H9 (cell line): ENCODE results near the gene HAO1. TPM values are rescaled to one million over a fixed set of nuclear protein-coding genes. Genes with fewer than 3 reads are reported as not detected.

Source experiments
- DNase-seq: peaks from one replicate; pipeline ENCODE4 v3.0.0-alpha.2; 2017
- H2AFZ ChIP-seq: one replicate; pipeline ENCODE4 v1.6.1; 2013; ENCODE audit warnings: mild to moderate bottlenecking, low read length, control low read depth, moderate library complexity
- H2AK5ac ChIP-seq: 2 replicates; pipeline ENCODE4 v1.6.1; 2013; ENCODE audit warnings: low read length, control low read depth, mixed read lengths; ENCODE audit not compliant: insufficient read length
- H2BK120ac ChIP-seq: one replicate; pipeline ENCODE4 v1.6.1; 2013; ENCODE audit warnings: low read depth, mild to moderate bottlenecking, low read length, control low read depth, inconsistent platforms; ENCODE audit not compliant: poor library complexity, severe bottlenecking
- H2BK12ac ChIP-seq: 2 replicates; pipeline ENCODE4 v1.6.1; 2013; ENCODE audit warnings: low read length, control low read depth, mixed read lengths, low read depth; ENCODE audit not compliant: insufficient read length
- H2BK15ac ChIP-seq: 2 replicates; pipeline ENCODE4 v1.6.1; 2013; ENCODE audit warnings: low read depth, low read length, control low read depth
- H2BK20ac ChIP-seq: one replicate; pipeline ENCODE4 v1.6.1; 2013; ENCODE audit warnings: low read depth, mild to moderate bottlenecking, low read length, control low read depth, inconsistent platforms; ENCODE audit not compliant: poor library complexity, severe bottlenecking
- H2BK5ac ChIP-seq: 2 replicates; pipeline ENCODE4 v1.6.1; 2013; ENCODE audit warnings: low read length, control low read depth, mixed read lengths; ENCODE audit not compliant: insufficient read length
- H3K14ac ChIP-seq: 2 replicates; pipeline ENCODE4 v1.6.1; 2013; ENCODE audit warnings: low read length, control low read depth; ENCODE audit not compliant: insufficient read depth
- H3K18ac ChIP-seq: 2 replicates; pipeline ENCODE4 v1.6.1; 2013; ENCODE audit warnings: low read depth, mild to moderate bottlenecking, mixed read lengths, low read length, control low read depth; ENCODE audit not compliant: insufficient read length
- H3K23ac ChIP-seq: 2 replicates; pipeline ENCODE4 v1.6.1; 2013; ENCODE audit warnings: low read length, control low read depth, mixed read lengths, low read depth; ENCODE audit not compliant: insufficient read length
- H3K23me2 ChIP-seq: 2 replicates; pipeline ENCODE4 v1.6.1; 2013; ENCODE audit warnings: low read depth, mild to moderate bottlenecking, mixed read lengths, low read length, control low read depth; ENCODE audit not compliant: insufficient read length, poor library complexity, severe bottlenecking
- H3K27ac ChIP-seq: 2 replicates; pipeline ENCODE4 v1.5.1; 2013; ENCODE audit warnings: low read length, control low read depth, mixed read lengths, low read depth; ENCODE audit not compliant: insufficient read length
- H3K27me3 ChIP-seq: 2 replicates; pipeline ENCODE4 v1.6.1; 2013; ENCODE audit warnings: low read length, control low read depth, inconsistent platforms; ENCODE audit not compliant: insufficient read depth
- H3K4ac ChIP-seq: 2 replicates; pipeline ENCODE4 v1.6.1; 2013; ENCODE audit warnings: low read depth, mild to moderate bottlenecking, control low read depth, inconsistent platforms, low read length, moderate library complexity
- H3K4me1 ChIP-seq: 2 replicates; pipeline ENCODE4 v1.6.1; 2013; ENCODE audit warnings: low read length, control low read depth, inconsistent platforms; ENCODE audit not compliant: insufficient read depth
- H3K4me2 ChIP-seq: 2 replicates; pipeline ENCODE4 v1.6.1; 2013; ENCODE audit warnings: low read length, control low read depth, mixed read lengths; ENCODE audit not compliant: insufficient read length, insufficient read depth
- H3K56ac ChIP-seq: 2 replicates; pipeline ENCODE4 v1.6.1; 2013; ENCODE audit warnings: low read depth, mild to moderate bottlenecking, mixed read lengths, low read length, control low read depth; ENCODE audit not compliant: insufficient read length
- H3K79me1 ChIP-seq: 2 replicates; pipeline ENCODE4 v1.6.1; 2013; ENCODE audit warnings: low read depth, mild to moderate bottlenecking, moderate library complexity, low read length, control low read depth, inconsistent platforms; ENCODE audit not compliant: insufficient read depth, poor library complexity, severe bottlenecking
- H3K79me2 ChIP-seq: 2 replicates; pipeline ENCODE4 v1.6.1; 2013; ENCODE audit warnings: low read length, control low read depth, inconsistent platforms; ENCODE audit not compliant: insufficient read depth
- H3K9ac ChIP-seq: 2 replicates; pipeline ENCODE4 v1.6.1; 2013; ENCODE audit warnings: low read length, control low read depth, mixed read lengths; ENCODE audit not compliant: insufficient read length; ENCODE audit errors: extremely low read depth
- H3K9me3 ChIP-seq: one replicate; pipeline ENCODE4 v1.6.1; 2013; ENCODE audit warnings: low read depth, low read length, inconsistent platforms; ENCODE audit not compliant: control insufficient read depth
- H3T11ph ChIP-seq: one replicate; pipeline ENCODE4 v1.6.1; 2013; ENCODE audit warnings: mild to moderate bottlenecking, low read length, control low read depth, inconsistent platforms
- H4K20me1 ChIP-seq: one replicate; pipeline ENCODE4 v1.6.1; 2013; ENCODE audit not compliant: control insufficient read depth, insufficient read length, insufficient read depth
- H4K5ac ChIP-seq: 2 replicates; pipeline ENCODE4 v1.6.1; 2013; ENCODE audit warnings: low read depth, mild to moderate bottlenecking, mixed read lengths, low read length, control low read depth; ENCODE audit not compliant: insufficient read length
- H4K8ac ChIP-seq: replicated peaks from 2 replicates; pipeline ENCODE4 v1.6.1; 2013; ENCODE audit warnings: low read length, control low read depth, mixed read lengths, low read depth; ENCODE audit not compliant: insufficient read length
- H4K91ac ChIP-seq: 2 replicates; pipeline ENCODE4 v1.6.1; 2013; ENCODE audit warnings: low read depth, mild to moderate bottlenecking, moderate library complexity, mixed read lengths, low read length, control low read depth; ENCODE audit not compliant: insufficient read length
- H3K27ac Mint-ChIP-seq, 3 experiments: 2 replicates in 2 of 3; 3 replicates in 1 of 3; pipeline ENCODE4 v1.8.0; 2020 to 2021; ENCODE audit warnings: mixed read lengths in 3 of 3, mild to moderate bottlenecking in 1 of 3, moderate library complexity in 1 of 3
- H3K27me3 Mint-ChIP-seq: 2 replicates; pipeline ENCODE4 v1.8.0; 2021; ENCODE audit warnings: low read depth, mild to moderate bottlenecking, moderate library complexity, mixed read lengths
- H3K36me3 Mint-ChIP-seq, 3 experiments: 2 replicates in 2 of 3; 3 replicates in 1 of 3; pipeline ENCODE4 v1.8.0; 2020 to 2021; ENCODE audit warnings: low read depth in 3 of 3, mixed read lengths in 3 of 3; ENCODE audit not compliant: insufficient read depth in 1 of 3
- H3K4me1 Mint-ChIP-seq, 2 experiments: 2 replicates each; pipeline ENCODE4 v1.8.0; 2020; ENCODE audit warnings: mixed read lengths in 2 of 2
- H3K4me3 Mint-ChIP-seq, 2 experiments: 2 replicates in 1 of 2; 3 replicates in 1 of 2; pipeline ENCODE4 v1.8.0; 2020 to 2021; ENCODE audit warnings: mild to moderate bottlenecking in 2 of 2, mixed read lengths in 2 of 2, moderate library complexity in 1 of 2
- H3K9me3 Mint-ChIP-seq, 2 experiments: 2 replicates in 1 of 2; 3 replicates in 1 of 2; pipeline ENCODE4 v1.8.0; 2020; ENCODE audit warnings: mild to moderate bottlenecking in 2 of 2, mixed read lengths in 2 of 2, moderate library complexity in 1 of 2
- WGBS: extraction: QIAGEN DNeasy Blood & Tissue Kit; methylation state at CpG from one replicate; pipeline ENCODE4 v1.1.7; 2013; ENCODE audit warnings: missing lambda C conversion rate, low lambda C conversion rate, mixed read lengths; ENCODE audit not compliant: insufficient read length; ENCODE audit errors: extremely low coverage; 5-methylcytosine and 5-hydroxymethylcytosine counted together
- total RNA-seq: library from RNA; stranded (reverse); gene quantifications from 2 replicates; pipeline ENCODE4 v1.2.1, GENCODE V29; 2021
- TF ChIP-seq, protein P1 (sequence below): fragments of 200-600 bp; sonication (generic); conservative IDR thresholded peaks from 3 replicates; pipeline ENCODE4 v1.8.0; 2021; ENCODE audit warnings: antibody characterized with exemption, mild to moderate bottlenecking

Gene HAO1
- total RNA-seq, 1 experiment from 2014 or later: not detected

DNA sequence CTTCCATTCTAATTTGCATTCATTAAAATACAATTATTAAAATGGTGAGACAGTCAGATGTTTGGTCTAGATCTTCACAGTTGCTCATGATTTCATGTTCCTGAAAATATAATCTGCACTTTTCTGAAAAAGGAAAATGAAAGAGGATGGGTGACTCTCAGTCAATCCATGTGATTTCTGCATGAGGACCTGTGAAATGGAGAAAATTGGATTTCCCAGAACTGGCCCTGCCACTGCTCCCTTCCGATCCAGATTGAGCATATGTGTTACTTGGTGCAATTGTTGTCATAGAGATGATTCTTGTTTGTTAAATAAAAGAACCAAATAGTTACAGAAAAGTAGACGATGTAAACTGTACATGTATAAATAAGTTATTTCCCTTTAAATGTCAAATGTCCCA is 37.4 kb downstream of the HAO1 start:
- Histone ChIP-seq H3K23ac (no peak overlapping the region), H3K18ac (no peak overlapping the region), H2BK15ac (no peak overlapping the region), H3K4me2 (no peak overlapping the region), H3K14ac (no peak overlapping the region), H2BK5ac (no peak overlapping the region), H3K9ac (no peak overlapping the region), H2AFZ (no peak overlapping the region), H3K4ac (no peak overlapping the region), H4K5ac (no peak overlapping the region), H3K79me2 (no peaks in the 10 kb centered on the region), H3K23me2 (no peaks in the 10 kb centered on the region), H3K56ac (no peak overlapping the region), H4K8ac (no peak overlapping the region), H3K4me1 (no peaks in the 10 kb centered on the region), H3T11ph (no peak overlapping the region), H2AK5ac (no peak overlapping the region), H4K20me1 (no peaks in the 10 kb centered on the region), H3K27ac (no peak overlapping the region), H4K91ac (no peak overlapping the region), H2BK12ac (no peak overlapping the region), H3K27me3 (no peaks in the 10 kb centered on the region), H2BK20ac (no peak overlapping the region), H3K79me1 (no peaks in the 10 kb centered on the region), H3K9me3 (no peaks in the 10 kb centered on the region), H2BK120ac (no peak overlapping the region)
- Mint-ChIP-seq H3K36me3 (peaks cover 0 to 2% (median 0%) of the 10 kb centered on the region in 3 experiments; a peak in 1 of 7 replicates), H3K9me3 (peaks cover 0 to 3% of the 10 kb centered on the region in 2 experiments; a peak in 2 of 5 replicates), H3K27ac (no peak overlapping the region), H3K27me3 (no peaks in the 10 kb centered on the region; the same call in 1 of the 2 replicates), H3K4me3 (no peak overlapping the region), H3K4me1 (no peaks in the 10 kb centered on the region)
- DNase-seq: no peak
- TF ChIP-seq, protein P1, sequence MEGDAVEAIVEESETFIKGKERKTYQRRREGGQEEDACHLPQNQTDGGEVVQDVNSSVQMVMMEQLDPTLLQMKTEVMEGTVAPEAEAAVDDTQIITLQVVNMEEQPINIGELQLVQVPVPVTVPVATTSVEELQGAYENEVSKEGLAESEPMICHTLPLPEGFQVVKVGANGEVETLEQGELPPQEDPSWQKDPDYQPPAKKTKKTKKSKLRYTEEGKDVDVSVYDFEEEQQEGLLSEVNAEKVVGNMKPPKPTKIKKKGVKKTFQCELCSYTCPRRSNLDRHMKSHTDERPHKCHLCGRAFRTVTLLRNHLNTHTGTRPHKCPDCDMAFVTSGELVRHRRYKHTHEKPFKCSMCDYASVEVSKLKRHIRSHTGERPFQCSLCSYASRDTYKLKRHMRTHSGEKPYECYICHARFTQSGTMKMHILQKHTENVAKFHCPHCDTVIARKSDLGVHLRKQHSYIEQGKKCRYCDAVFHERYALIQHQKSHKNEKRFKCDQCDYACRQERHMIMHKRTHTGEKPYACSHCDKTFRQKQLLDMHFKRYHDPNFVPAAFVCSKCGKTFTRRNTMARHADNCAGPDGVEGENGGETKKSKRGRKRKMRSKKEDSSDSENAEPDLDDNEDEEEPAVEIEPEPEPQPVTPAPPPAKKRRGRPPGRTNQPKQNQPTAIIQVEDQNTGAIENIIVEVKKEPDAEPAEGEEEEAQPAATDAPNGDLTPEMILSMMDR: no peak
- WGBS: no CpG with 5 or more reads among the region's 2 CpGs
